Activated naive CD4-positive, alpha-beta T cell treated with anti-CD3 and anti-CD28 coated beads, Interleukin-2, amount 50 U/mL, for 72 hours (primary cell): ENCODE data around the gene TIGD6. TPM values are rescaled to one million over a fixed set of nuclear protein-coding genes. Genes with fewer than 3 reads are reported as not detected.
A peak's percentile ranks its signal among the peaks of the same experiment; 100 is the strongest.
"Not testable (repeated sequence)": the region's sequence is repeated elsewhere in the genome, so short reads cannot be mapped to it uniquely, and the experiment has no call there.

Source experiments
- ATAC-seq, 2 donors: fragments of 150-1000 bp; cut with Tn5 transposase; 2 replicates each; pipeline ENCODE4 v1.10.0; 2021; ENCODE audit warnings: mild to moderate bottlenecking in 2 of 2, moderate library complexity in 2 of 2
- DNase-seq, 2 donors: peaks; one replicate each; pipeline ENCODE4 v3.0.0; 2021 to 2022; ENCODE audit warnings: low spot score in 2 of 2
- H3K27ac Mint-ChIP-seq, 2 donors: one replicate each; pipeline ENCODE4 v1.8.0; 2022; ENCODE audit warnings: mild to moderate bottlenecking in 2 of 2, mixed read lengths in 2 of 2
- H3K36me3 Mint-ChIP-seq, 2 donors: one replicate each; pipeline ENCODE4 v1.8.0; 2022; ENCODE audit warnings: mixed read lengths in 2 of 2
- H3K9me3 Mint-ChIP-seq, 2 donors: one replicate each; pipeline ENCODE4 v1.8.0; 2022; ENCODE audit warnings: mixed read lengths in 2 of 2
- total RNA-seq, 2 donors: library from RNA; stranded (reverse); gene quantifications; one replicate each; pipeline ENCODE4 v1.2.3, GENCODE V29; 2022

Gene TIGD6
- total RNA-seq, 2 donors from 2014 or later = 1.9 to 3.0 TPM

DNA sequence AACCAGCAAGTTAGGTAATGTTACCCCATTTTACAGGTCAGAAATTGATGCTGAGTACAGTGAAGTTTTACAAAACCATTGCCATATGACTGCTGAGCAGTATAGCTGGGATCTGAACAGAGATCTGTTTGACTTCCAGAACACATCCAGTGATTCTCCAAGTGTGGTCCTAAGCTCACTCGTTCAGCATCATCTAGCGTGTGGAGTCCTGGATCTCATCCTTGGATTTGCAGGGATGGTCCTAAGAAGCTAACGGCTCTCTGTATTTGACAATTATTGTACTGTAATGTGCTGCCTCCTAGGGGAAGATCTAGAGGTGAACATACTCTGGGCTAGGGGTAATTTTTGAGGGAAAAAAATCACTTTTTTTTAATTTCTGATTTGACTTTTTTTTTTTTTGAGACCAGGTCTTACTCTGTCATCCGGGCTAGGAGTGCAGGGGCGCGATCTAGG, 38.5 kb downstream of the TIGD6 start:
- DNase-seq (no peak), ATAC-seq (no peak)
- Mint-ChIP-seq H3K36me3 (peaks cover 0 to 9% of the 10 kb centered on the region in 2 donors), H3K27ac (peak overlapping the region in 1 of 2 donors; percentile 99), H3K9me3 (no peaks in the 10 kb centered on the region)

DNA sequence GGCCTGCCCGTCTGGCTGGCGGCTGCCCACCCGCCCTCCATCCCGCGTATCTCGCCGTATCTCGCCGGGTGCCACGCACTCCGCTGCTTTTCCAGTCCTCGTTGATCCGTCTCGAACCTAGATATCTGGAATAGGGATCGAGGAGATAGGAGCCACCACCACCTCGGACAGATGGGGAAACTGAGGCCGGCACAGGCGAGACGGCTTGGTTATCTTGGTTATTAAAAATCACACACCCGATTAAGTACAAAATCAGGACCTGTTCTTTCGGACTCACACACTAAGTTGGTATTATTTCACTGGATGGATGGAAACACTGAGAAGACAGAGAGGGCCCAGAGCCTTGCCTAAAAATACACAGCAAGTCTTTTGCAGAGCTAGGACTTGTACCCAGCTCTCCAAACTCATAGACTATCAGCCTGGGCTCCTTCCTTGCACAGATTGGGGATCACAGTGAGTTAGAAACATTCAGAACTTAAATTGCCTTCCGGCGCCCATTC, 39.2 kb downstream of the TIGD6 start:
- DNase-seq (no peak), ATAC-seq (no peak)
- peaks cover 0 to 9% of the 10 kb centered on the region in 2 donors for H3K36me3 Mint-ChIP-seq
- H3K27ac Mint-ChIP-seq = peak overlapping the region; percentile 73 to 99
- no peaks in the 10 kb centered on the region for H3K9me3 Mint-ChIP-seq

DNA sequence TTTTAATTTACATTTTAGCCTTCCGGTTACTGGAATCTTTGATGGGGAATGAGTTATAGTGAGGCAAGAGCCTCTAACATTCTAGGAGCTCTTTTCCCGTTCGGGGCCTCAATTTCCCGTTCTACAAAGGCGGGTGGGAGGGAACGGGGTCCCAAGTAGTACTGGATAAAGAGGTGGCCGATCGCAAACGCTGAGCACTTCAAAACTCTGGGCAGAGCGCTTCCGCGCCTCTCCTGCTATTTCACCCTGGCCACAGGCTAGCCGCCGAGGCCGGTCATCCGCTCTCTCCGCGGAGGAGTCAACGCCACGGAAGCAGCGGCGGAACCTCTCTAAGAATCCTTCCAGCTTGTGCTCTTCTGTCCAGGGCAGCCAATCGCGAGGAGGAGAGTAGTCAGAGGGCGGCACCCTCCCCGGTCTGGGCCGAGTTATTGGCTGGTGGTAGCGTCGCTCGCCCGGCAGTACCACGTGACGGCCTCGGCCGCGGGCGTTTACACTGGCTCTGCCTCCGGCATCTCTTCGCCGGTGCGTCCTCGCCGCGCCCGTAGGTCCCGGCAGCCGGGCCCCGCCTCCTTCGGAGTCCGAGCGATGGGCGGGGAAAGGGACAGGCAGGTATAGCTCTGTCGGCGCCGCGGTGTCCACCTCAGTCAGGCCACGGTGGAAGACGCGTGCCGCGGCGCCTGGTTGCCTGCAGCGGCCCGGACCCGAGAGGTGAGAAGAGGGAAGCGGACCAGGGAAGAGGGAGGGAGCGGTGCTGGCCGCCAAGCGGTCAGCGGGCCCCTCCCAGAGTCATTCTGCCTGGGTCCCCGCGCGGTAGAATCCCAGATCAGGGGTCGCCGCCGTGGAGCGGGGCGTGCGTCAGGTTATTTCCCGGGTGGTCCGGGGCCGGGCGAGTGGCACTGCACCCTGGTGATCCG, 39.9 kb downstream of the TIGD6 start, which contains the start of gene SLC26A2:
Gene SLC26A2 (plus strand): TSS at position 487 of the 914 bp plus-strand sequence. CDS start 16,895 bp downstream, outside the sequence.
- Mint-ChIP-seq H3K9me3 (no peaks in the 10 kb centered on the region), H3K36me3 (peaks cover 0 to 9% of the 10 kb centered on the region in 2 donors), H3K27ac (peak within 1 kb of the TSS; percentile 99)
- ATAC-seq (peak; percentile 96 to 97), DNase-seq (peak; percentile 91 to 97)

DNA sequence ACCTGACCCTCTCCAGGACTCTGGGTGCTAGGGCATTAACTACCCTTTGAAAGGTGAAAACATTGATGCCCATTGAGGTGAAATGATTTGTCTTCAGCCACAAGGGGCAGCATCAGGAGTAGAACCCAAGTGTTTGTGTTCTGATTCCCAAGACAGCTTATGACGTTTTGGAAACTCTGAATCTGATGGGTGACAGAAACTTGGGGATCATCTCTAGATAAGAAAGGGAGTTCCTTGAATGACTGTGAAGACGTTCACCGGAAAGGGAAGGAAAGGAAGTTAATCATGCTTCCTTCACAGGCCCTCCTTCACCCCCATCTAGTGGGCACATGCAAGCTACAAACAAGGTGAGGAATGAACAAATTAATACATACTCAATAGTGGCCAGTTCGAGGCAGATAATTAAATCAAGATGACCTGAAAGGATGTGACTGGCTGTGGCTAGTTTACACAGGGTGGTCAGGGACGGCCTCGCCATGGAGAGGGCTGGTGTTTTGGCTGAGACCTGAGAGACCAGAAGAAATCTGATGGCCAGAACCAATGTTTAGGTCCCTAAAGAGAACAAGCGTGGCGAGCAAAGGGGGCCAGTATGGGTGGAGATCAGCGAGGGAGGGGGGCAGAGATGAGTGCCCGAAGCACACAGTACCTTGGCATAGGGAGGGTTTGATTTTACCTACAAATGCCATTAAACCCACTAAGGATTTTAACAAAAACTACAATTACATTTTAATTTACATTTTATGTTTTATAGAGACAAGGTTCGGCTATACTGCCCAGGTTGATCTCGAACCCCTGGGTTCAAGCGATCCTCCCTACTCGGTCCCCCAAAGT, 40.8 kb downstream of the TIGD6 start:
- DNase-seq (peak; percentile 55 to 59), ATAC-seq (peak; percentile 51 to 56)
- Mint-ChIP-seq H3K27ac (peak overlapping the region; percentile 99), H3K36me3 (peaks cover 0 to 9% of the 10 kb centered on the region in 2 donors), H3K9me3 (no peaks in the 10 kb centered on the region)

DNA sequence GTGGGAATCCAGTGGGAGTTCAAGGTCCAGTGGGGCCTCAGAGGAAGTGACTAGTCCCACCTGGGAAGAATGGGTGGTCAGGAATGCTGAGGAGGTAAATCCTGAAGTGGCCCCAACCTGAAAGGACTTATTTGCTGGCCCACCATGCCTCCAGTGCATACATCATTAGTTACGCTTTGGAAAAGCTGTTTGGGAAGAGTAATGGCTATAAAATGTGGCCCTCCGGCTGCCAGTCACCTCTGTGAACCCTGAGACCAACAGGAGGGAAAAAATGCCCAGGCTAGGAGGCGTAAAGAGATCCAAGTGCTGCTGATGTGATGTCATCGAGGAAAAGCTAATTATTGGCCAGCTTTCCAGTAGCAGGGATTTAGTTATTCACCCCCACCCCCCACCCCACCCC, 42.6 kb downstream of the TIGD6 start:
- Mint-ChIP-seq H3K36me3 (peaks cover 0 to 9% of the 10 kb centered on the region in 2 donors), H3K9me3 (no peaks in the 10 kb centered on the region), H3K27ac (no peak overlapping the region)
- no peak for DNase-seq
- no peak for ATAC-seq

DNA sequence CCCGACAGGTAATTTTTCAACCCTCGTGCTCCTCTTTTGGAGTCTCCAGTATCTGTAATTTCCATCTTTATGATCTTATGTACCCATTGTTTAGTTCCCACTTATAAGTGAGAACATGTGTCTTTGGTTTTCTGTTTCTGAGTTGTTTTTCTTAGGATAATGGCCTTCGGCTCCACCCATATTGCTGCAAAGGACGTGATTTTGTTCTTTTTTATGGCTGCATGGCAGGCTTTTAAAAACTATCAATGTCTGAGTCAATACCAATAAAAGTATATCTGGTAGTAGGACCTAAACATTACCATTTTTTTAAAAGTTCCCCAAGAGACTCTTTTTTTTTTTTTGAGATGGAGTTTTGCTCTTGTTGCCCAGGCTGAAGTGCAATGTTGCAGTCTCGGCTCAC, 43.8 kb downstream of the TIGD6 start:
- DNase-seq = no peak
- ATAC-seq = no peak
- Mint-ChIP-seq H3K27ac (no peak overlapping the region), H3K9me3 (no peaks in the 10 kb centered on the region), H3K36me3 (peaks cover 0 to 9% of the 10 kb centered on the region in 2 donors)

DNA sequence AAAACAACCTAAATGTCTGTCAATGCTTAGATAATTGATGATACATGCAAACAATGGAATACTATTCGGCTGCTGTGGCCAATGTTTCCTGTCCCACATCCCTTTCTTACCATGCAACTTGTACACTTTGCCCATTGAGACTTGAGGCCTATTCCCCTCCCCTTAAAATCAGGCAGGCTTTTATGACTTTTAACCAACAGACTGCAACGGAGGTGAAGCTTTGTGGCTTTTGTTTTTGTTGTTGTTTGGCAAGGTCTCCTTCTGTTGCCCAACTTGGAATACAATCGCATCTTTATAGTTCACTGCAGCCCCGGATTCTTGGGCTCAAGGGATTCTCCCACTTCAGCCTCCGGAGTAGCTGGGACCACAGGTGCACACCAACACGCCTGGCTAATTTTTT, 45.7 kb downstream of the TIGD6 start:
- Mint-ChIP-seq H3K27ac (no peak overlapping the region), H3K9me3 (no peaks in the 10 kb centered on the region), H3K36me3 (peaks cover 0 to 4% of the 10 kb centered on the region in 2 donors)
- DNase-seq (no peak), ATAC-seq (no peak)

DNA sequence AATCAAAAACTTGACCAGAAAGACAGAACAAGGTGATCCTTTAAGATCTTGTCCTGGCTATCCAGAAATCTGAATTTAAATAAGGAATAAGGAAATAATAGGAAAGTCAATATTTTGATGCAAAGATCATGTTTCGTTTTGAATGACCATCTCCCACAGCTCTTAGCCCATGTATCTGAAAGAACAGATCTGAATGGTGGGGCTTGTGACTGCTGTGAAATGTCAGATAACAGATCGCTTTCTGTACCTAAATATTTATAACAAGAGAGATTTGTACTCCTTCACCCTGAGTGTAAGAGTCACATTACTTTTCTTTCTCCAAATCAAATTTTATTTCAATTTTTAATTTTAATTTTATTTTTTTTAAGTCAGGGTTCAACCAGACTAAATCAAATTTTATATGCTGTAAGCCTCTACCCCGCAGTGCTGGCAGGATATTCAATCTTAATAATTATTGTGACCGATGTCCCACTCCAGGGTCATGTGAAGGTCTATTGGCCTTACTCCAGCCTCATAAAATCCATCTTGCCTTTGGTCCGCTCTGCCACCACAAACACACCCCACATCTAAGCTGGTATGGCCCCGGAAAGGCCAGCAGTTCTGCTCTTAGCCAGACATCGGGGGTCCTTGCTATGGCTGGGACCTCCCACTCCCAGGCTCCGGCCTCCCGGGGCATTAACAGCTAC, 46.9 kb downstream of the TIGD6 start:
- Mint-ChIP-seq H3K9me3 (no peaks in the 10 kb centered on the region), H3K36me3 (no peaks in the 10 kb centered on the region), H3K27ac (no peak overlapping the region)
- ATAC-seq (no peak), DNase-seq (no peak)

DNA sequence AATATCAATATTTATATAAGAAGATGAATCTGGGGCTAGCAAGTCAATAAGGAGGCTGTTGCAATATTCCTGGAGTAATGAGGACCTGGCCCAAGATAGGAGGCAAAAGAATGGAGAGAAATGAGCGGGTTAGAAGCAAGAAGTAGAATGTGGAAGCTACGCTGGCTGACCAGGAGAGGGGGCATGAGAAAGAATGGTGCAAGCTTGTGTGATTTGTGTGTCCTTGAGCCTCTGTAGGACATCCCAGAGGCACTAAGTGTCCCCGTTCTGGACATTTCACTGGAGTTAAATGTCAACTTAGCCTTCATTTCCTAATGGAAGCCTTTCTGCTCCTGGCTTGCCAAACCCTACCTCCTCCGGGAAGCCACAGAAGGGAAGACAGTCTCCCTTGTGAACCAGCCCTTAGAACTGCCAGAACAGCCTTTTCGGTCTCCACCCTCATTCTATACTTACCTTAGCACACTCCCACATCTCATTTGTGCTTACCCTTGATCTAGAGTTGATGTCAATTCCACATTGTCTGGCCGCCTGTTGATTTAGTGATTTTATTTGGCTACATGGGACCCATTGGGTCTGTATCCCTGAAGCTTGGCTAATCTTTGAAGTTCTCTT, 49.2 kb downstream of the TIGD6 start:
- no peak for DNase-seq
- ATAC-seq = no peak
- no peaks in the 10 kb centered on the region for H3K36me3 Mint-ChIP-seq
- no peak overlapping the region for H3K27ac Mint-ChIP-seq
- H3K9me3 Mint-ChIP-seq = no peaks in the 10 kb centered on the region

DNA sequence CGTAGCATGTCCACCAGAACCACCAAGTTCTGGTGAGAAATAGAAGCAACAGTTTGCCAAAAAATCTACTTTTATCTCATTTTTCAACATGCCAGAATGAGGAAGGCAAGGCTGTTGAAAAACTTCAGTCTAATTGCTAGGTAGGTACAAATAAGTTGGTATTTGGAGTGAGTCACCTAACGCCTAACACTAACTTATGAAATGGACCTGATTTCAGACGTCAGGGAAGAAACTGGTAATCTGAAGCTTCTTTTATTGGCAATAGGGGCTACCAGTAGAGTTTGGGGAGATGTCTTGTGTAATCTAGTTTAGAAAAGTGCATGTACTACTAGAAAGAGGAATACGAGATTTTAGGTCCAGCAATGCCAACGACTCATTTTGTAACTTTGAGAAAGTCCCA, 51.5 kb downstream of the TIGD6 start:
- Mint-ChIP-seq H3K9me3 (no peaks in the 10 kb centered on the region), H3K27ac (no peak overlapping the region), H3K36me3 (no peaks in the 10 kb centered on the region)
- ATAC-seq (no peak), DNase-seq (no peak)

DNA sequence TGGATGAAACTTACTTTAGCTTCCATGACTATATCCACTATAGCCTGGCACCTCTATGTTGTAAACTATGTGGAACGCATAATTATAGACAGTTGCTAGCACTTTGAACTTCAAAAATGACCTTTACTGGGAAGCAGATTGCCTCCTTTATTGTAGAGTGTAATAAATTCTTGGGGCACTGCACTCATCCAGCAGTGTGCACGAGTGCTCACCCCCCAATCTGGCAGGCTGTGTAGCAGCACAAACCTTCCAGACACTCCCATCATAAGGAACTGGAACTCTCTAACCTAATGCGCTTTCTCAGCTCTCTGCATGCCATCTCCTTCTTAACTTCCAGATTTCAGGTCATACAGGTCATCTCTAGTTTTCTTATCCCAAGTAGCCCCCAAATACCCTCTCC, 54.3 kb downstream of the TIGD6 start:
- Mint-ChIP-seq H3K27ac (no peak overlapping the region), H3K36me3 (no peaks in the 10 kb centered on the region), H3K9me3 (no peaks in the 10 kb centered on the region)
- DNase-seq (no peak), ATAC-seq (no peak)

DNA sequence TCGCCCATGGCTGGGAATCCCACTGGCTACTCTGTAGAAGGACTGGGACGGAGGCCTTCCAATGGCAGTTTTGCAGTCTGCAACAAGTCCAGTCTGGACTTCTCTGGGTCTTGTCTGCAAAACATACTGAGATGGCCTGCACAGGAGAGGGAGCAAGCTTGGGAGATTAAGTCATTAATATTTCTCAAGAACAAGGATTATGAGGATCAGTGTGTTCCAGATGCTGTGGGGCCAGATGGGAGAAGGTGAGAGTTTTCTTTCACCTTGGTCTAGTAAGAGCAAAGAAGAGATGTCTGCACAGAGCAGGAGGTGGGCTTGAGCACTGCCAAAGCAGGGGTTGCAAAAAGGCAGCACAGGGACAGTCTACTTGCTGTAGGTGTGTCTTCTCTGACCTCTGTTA, 55.8 kb downstream of the TIGD6 start, which contains the start of gene PDE6A:
Gene PDE6A (minus strand): TSS at position 128 of the 400 bp plus-strand sequence. CDS start 120 bp downstream, at position 8.
- ATAC-seq (no peak), DNase-seq (no peak)
- Mint-ChIP-seq H3K9me3 (no peaks in the 10 kb centered on the region), H3K27ac (no peak within 1 kb of the TSS), H3K36me3 (no peaks in the 10 kb centered on the region)

DNA sequence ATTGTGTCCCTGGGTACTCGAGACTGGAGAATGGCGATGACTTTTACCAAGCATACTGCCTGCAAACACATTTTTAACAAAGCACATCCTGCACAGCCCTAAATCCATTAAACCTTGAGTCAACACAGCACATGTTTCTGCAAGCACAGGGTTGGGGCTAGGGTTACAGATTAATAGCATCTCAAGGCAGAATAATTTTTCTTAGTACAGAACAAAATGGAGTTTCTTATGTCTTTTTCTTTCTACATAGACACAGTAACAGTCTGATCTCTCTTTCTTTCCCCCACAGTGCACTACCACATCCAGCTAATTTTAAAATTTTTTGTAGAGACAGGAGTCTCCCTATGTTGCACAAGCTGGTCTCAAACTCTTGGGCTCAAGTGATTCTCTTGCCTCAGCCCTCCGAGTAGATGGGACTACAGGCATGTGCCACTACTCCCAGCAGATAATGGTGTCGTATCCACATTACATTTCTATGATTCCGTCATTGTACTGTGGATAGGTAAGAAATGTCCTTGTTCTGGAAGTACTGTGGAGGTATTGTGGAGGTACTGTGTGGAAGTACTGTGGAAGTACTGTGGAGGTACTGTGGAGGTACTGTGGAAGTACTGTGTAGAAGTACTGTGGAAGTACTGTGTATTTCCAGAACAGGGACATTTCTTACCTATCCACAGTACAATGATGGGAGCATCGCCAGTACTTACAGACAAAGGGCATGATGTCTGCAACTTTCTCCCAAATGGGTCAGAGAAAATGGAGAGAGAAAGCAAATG, 57.1 kb downstream of the TIGD6 start:
- not testable (repeated sequence) for DNase-seq, H3K36me3 Mint-ChIP-seq, ATAC-seq, H3K9me3 Mint-ChIP-seq, H3K27ac Mint-ChIP-seq
